HAP-1 (cell line): ENCODE data around the gene RAB5B.
"Not testable (repeated sequence)": the region's sequence is repeated elsewhere in the genome, so short reads cannot be mapped to it uniquely, and the experiment has no call there.

ENCODE experiments used
- DNase-seq, 2 experiments: peaks; one replicate each; pipeline ENCODE4 v3.0.0-alpha.2; 2016 to 2020; ENCODE audit warnings: low spot score in 2 of 2
- H3K27me3 ChIP-seq: fragments of 250-450 bp; sonication (Bioruptor Pico); 2 replicates; pipeline ENCODE4 v1.5.1; 2020; ENCODE audit warnings: low read depth, mild to moderate bottlenecking, moderate library complexity
- H3K36me3 ChIP-seq: fragments of 250-450 bp; sonication (Bioruptor Pico); replicated peaks from 2 replicates; pipeline ENCODE4 v1.5.1; 2020; ENCODE audit warnings: mild to moderate bottlenecking
- H3K4me1 ChIP-seq: fragments of 250-450 bp; sonication (Bioruptor Pico); 2 replicates; pipeline ENCODE4 v1.5.1; 2020; ENCODE audit warnings: mild to moderate bottlenecking
- H3K4me3 ChIP-seq: fragments of 250-450 bp; sonication (Bioruptor Pico); 2 replicates; pipeline ENCODE4 v1.5.1; 2020; ENCODE audit warnings: mild to moderate bottlenecking, moderate library complexity
- H3K9me3 ChIP-seq: fragments of 250-450 bp; sonication (Bioruptor Pico); 2 replicates; pipeline ENCODE4 v1.5.1; 2020; ENCODE audit warnings: mild to moderate bottlenecking, moderate library complexity
- in situ Hi-C: fragments of 300-500 bp; cut with MboI; formaldehyde crosslinking; loops from 3 replicates; pipeline ENCODE4 v1.14.3; 2020; ENCODE audit warnings: low sequenced_read_pairs, inconsistent platforms, mixed read lengths

RAB5B gene

DNA sequence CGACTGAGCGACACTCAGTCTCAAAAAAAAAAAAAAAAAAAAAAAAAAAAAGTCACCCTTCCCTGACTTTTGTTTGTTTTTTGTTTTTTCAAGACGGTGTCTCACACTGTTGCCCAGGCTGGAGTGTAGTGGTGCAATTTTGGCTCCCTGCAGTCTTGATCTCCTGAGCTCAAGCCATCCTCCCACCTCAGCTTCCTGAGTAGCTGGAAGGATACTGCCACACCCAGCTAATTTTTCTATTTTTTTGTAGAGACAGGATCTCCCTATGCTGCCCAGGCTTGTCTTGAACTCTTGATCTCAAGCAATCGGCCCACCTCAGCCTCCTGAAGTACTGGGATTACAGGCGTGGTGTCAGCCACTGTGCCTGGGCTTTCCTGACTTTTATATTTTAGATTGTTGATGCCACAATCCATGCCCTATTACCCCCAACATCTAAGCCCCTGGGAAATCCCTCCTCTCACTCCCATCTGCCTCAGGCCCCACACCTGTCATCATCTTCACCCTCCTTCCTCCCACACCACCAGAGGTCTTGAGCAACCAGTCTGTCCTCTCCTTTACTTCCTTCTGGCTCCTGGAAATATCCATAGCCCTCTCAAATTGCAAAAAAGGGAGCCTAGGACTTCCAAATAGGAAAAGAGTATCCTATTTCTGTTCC, 54.8 kb downstream of the RAB5B start:
- no peak for DNase-seq
- Histone ChIP-seq H3K9me3 (no peaks in the 10 kb centered on the region), H3K36me3 (no peaks in the 10 kb centered on the region), H3K4me3 (no peak overlapping the region), H3K27me3 (no peaks in the 10 kb centered on the region), H3K4me1 (no peaks in the 10 kb centered on the region)
- in situ Hi-C loops: no loop called here

- Histone ChIP-seq H3K9me3 (no peaks in the 10 kb centered on the region), H3K27me3 (no peaks in the 10 kb centered on the region), H3K4me1 (no peaks in the 10 kb centered on the region), H3K4me3 (no peak overlapping the region), H3K36me3 (no peaks in the 10 kb centered on the region)
- in situ Hi-C loops: no loop called here
- no peak for DNase-seq
These were observed 55.3 kb downstream of the RAB5B start for GRCh38 chr12:56029166-56029519.

DNA sequence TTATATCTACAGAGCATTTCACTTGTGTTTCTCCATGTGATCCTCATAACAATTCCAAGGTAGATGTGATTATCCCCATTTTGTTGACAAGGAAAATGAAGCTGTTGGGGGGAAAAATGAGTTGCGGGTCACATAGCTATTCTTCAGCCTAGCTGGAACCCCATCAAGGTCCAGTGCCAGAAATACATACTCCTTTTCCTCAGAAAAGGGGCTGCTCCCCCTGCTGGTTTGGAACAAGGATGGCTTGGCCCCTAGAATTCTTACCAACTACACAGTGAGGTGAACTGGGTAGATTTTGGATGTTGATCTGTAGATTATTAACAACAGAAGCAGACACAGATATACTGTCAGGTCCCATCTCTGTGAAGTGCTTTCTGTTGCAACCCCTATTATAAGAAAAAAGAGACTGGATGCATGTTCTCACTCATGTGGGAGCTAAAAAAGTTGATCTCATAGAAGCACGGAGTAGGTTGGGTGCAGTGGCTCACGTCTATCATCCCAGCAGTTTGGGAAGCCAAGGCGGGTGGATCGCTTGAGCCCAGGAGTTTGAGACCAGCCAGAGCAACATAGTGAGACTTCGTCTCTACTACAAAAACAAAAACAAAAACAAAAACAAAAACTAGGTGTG, 55.9 kb downstream of the RAB5B start:
- Histone ChIP-seq H3K27me3 (no peaks in the 10 kb centered on the region), H3K4me1 (no peaks in the 10 kb centered on the region), H3K36me3 (no peaks in the 10 kb centered on the region; the same call in 1 of the 2 replicates), H3K9me3 (no peaks in the 10 kb centered on the region), H3K4me3 (no peak overlapping the region)
- peak; percentile 49 to 64 for DNase-seq
- in situ Hi-C loops: no loop called here

- H3K9me3 ChIP-seq: no peaks in the 10 kb centered on the region
- H3K27me3 ChIP-seq: no peaks in the 10 kb centered on the region
- in situ Hi-C loops: no loop called here
- DNase-seq: no peak
- no peaks in the 10 kb centered on the region for H3K4me1 ChIP-seq
- no peaks in the 10 kb centered on the region; the same call in 1 of the 2 replicates for H3K36me3 ChIP-seq
- H3K4me3 ChIP-seq: no peak overlapping the region
These were observed 58.1 kb downstream of the RAB5B start for GRCh38 chr12:56031987-56032386.

DNA sequence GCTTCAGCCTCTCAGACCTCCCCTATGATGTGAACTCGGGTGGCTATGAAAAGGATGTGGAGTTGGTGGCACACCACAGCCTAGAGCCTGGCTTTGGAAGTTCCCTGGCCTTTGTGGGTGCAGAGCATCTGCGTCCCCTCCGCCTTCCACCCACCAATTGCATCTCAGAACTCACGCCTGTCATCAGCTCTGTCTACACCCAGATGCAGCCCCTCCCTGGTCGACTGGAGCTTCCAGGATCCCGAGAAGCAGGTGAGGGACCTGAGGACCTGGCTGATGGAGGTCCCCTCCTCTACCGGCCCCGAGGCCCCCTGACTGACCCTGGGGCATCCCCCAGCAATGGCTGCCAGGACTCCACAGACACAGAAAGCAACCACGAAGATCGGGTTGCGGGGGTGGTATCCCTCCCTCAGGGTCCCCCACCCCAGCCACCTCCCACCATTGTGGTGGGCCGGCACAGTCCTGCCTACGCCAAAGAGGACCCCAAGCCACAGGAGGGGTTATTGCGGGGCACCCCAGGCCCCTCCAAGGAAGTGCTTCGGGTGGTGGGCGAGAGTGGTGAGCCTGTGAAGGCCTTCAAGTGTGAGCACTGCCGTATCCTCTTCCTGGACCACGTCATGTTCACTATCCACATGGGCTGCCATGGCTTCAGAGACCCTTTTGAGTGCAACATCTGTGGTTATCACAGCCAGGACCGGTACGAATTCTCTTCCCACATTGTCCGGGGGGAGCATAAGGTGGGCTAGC, 60.9 kb downstream of the RAB5B start:
- in situ Hi-C loops: no loop called here
- H3K4me3 ChIP-seq: no peak overlapping the region
- no peaks in the 10 kb centered on the region; the same call in 1 of the 2 replicates for H3K36me3 ChIP-seq
- H3K9me3 ChIP-seq: no peaks in the 10 kb centered on the region
- H3K27me3 ChIP-seq: no peaks in the 10 kb centered on the region
- DNase-seq: no peak
- no peaks in the 10 kb centered on the region for H3K4me1 ChIP-seq

GRCh38 chr12:56037161-56037560, 63.3 kb downstream of the RAB5B start:
- H3K27me3 ChIP-seq: no peaks in the 10 kb centered on the region
- in situ Hi-C loops: no loop called here
- no peak for DNase-seq
- H3K4me1 ChIP-seq: peaks cover 7% of the 10 kb centered on the region
- no peak overlapping the region for H3K4me3 ChIP-seq
- no peaks in the 10 kb centered on the region for H3K9me3 ChIP-seq
- peaks cover 3% of the 10 kb centered on the region for H3K36me3 ChIP-seq

DNA sequence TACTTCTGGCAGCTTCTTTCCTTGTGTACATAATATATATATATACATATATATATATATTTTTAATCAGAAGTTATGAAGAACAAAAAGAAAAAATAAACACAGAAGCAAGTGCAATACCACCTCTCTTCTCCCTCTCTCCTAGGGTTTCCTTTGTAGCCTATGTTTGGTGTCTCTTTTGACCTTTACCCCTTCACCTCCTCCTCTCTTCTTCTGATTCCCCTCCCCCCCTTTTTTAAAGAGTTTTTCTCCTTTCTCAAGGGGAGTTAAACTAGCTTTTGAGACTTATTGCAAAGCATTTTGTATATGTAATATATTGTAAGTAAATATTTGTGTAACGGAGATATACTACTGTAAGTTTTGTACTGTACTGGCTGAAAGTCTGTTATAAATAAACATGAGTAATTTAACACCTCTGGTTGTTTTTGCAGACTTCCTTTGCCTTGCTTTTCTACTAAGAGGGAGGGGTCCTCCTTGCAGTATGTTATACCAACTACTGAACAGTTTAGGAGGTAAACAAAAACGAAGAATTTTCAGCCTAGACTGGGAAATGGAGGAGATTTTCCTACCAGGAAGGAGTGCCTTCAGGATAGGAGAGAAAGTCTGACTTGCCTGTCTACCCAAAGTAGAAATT, 64.3 kb downstream of the RAB5B start:
- in situ Hi-C loops: no loop called here
- H3K9me3 ChIP-seq: no peaks in the 10 kb centered on the region
- H3K4me1 ChIP-seq: peaks cover 13% of the 10 kb centered on the region
- no peaks in the 10 kb centered on the region for H3K27me3 ChIP-seq
- DNase-seq: no peak
- no peak overlapping the region for H3K4me3 ChIP-seq
- H3K36me3 ChIP-seq: peaks cover 13% of the 10 kb centered on the region

- no peak for DNase-seq
- in situ Hi-C loops: loop anchor here (10.0 kb wide), 1 partner anchor 65 kb away; the partner anchor contains the start of gene PA2G4
- Histone ChIP-seq H3K36me3 (peaks cover 30% of the 10 kb centered on the region), H3K9me3 (no peaks in the 10 kb centered on the region), H3K27me3 (no peaks in the 10 kb centered on the region), H3K4me1 (peaks cover 14% of the 10 kb centered on the region), H3K4me3 (no peak overlapping the region)
These were observed 66.3 kb downstream of the RAB5B start for GRCh38 chr12:56040151-56040550.

DNA sequence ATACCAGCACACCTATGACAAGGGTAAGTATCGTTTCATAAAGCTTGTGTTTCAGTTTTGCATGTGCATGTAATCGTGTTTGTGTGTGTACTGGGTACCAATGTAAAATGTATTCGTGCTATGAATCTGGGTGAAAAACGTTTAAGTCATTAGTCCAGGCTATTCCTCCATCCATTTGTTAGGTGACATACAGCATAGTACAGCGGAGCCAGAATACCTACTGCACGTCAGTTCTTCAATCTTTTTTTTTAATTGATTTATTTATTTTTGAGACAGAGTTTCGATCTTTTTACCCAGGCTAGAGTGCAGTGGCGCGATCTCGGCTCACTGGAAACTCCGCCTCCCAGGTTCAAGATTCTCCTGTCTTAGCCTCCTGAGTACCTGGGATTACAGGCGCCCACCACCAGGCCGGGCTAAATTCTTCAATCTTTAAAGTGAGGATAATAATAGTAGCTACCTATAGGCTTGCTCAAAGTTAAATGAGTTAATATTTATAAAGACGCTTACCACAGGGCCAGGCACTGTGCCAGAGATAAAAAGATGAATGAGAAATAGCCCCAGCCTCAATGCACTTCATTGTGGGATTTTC, 67.2 kb downstream of the RAB5B start:
- Histone ChIP-seq H3K4me1 (peaks cover 16% of the 10 kb centered on the region), H3K36me3 (peaks cover 30% of the 10 kb centered on the region), H3K4me3 (peak overlapping the region; percentile 25), H3K27me3 (no peaks in the 10 kb centered on the region), H3K9me3 (no peaks in the 10 kb centered on the region)
- in situ Hi-C loops: loop anchor here (10.0 kb wide), 1 partner anchor 64 kb away; the partner anchor contains the start of gene PA2G4
- DNase-seq: peak in 1 of 2 experiments; percentile 45

GRCh38 chr12:56041552-56042429, 67.9 kb downstream of the RAB5B start, which contains the start of gene RPS26:
Gene RPS26, plus strand, starts transcription at chr12:56041918. Its CDS starts 249 bp downstream, at chr12:56042167.
- peak within 1 kb of the TSS; percentile 95 for H3K4me3 ChIP-seq
- peaks cover 24% of the 10 kb centered on the region for H3K4me1 ChIP-seq
- no peaks in the 10 kb centered on the region for H3K27me3 ChIP-seq
- H3K9me3 ChIP-seq: no peaks in the 10 kb centered on the region
- DNase-seq: peak; percentile 97 to 99
- H3K36me3 ChIP-seq: peaks cover 30% of the 10 kb centered on the region
- in situ Hi-C loops: loop anchor here (10.0 kb wide), 1 partner anchor 63 kb away; the partner anchor contains the start of gene PA2G4

DNA sequence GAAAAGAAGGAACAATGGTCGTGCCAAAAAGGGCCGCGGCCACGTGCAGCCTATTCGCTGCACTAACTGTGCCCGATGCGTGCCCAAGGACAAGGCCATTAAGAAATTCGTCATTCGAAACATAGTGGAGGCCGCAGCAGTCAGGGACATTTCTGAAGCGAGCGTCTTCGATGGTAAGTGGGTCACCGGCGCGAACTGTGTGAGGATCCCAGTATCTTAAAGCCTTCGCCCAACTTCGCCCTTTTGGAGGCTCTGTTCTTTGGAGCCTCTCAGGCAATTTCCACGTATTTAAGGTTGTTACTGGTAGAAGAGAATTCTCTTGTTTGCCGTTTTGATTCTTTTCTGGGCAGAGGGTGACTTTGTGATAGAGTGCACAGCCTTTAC, 68.5 kb downstream of the RAB5B start:
- DNase-seq, H3K9me3 ChIP-seq, H3K27me3 ChIP-seq: not testable (repeated sequence)
- peaks cover 24% of the 10 kb centered on the region for H3K4me1 ChIP-seq
- in situ Hi-C loops: loop anchor here (10.0 kb wide), 1 partner anchor 62 kb away; the partner anchor contains the start of gene PA2G4
- peaks cover 30% of the 10 kb centered on the region for H3K36me3 ChIP-seq
- H3K4me3 ChIP-seq: peak overlapping the region; percentile 95

DNA sequence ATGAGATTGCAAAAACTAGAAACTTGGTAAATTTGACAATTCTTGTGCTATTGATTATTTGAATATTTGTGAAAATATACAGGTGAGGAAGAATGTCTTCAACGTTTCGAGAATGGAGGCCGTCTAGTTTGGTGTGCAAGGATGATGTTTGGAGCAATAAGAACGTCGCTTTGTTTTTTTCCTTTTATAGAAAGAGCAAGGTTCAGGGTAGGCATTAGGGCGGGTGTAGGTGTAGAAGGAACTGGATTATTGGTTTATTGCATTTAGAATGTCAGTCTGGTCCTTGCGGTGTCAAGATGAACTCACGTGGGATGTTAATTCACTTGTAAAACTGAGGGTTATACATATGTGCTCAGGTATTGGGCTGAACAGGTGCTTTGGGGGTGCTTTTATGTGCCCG, 69.0 kb downstream of the RAB5B start:
- in situ Hi-C loops: loop anchor here (10.0 kb wide), 1 partner anchor 62 kb away; the partner anchor contains the start of gene PA2G4
- Histone ChIP-seq H3K4me1 (peaks cover 24% of the 10 kb centered on the region), H3K4me3 (peak overlapping the region; percentile 95), H3K27me3 (no peaks in the 10 kb centered on the region), H3K9me3 (no peaks in the 10 kb centered on the region), H3K36me3 (peaks cover 30% of the 10 kb centered on the region)
- DNase-seq: no peak
